Activated naive CD8-positive, alpha-beta T cell treated with anti-CD3 and anti-CD28 coated beads for 36 hours (primary cell): Measurements from ENCODE around the gene RETREG3. TPM values are rescaled to one million over a fixed set of nuclear protein-coding genes. Genes with fewer than 3 reads are reported as not detected.
A peak's percentile ranks its signal among the peaks of the same experiment; 100 is the strongest.
"Not testable (repeated sequence)": the region's sequence is repeated elsewhere in the genome, so short reads cannot be mapped to it uniquely, and the experiment has no call there.

ENCODE experiments used
- DNase-seq: peaks from one replicate; pipeline ENCODE4 v3.0.0; 2021
- H3K27ac Mint-ChIP-seq: one replicate; pipeline ENCODE4 v1.8.0; 2022; ENCODE audit warnings: mild to moderate bottlenecking, moderate library complexity, mixed read lengths
- H3K27me3 Mint-ChIP-seq: one replicate; pipeline ENCODE4 v1.8.0; 2022; ENCODE audit warnings: mild to moderate bottlenecking, mixed read lengths
- H3K36me3 Mint-ChIP-seq: one replicate; pipeline ENCODE4 v1.8.0; 2021; ENCODE audit warnings: mild to moderate bottlenecking, mixed read lengths
- H3K4me1 Mint-ChIP-seq: one replicate; pipeline ENCODE4 v1.8.0; 2021; ENCODE audit warnings: mixed read lengths
- H3K4me3 Mint-ChIP-seq: one replicate; pipeline ENCODE4 v1.8.0; 2022; ENCODE audit warnings: mild to moderate bottlenecking, moderate library complexity, mixed read lengths
- H3K9me3 Mint-ChIP-seq: one replicate; pipeline ENCODE4 v1.8.0; 2022; ENCODE audit warnings: mixed read lengths
- total RNA-seq, 2 experiments: library from RNA; stranded (reverse); gene quantifications; one replicate each; pipeline ENCODE4 v1.2.3, GENCODE V29; 2021

RETREG3 gene, protein sequence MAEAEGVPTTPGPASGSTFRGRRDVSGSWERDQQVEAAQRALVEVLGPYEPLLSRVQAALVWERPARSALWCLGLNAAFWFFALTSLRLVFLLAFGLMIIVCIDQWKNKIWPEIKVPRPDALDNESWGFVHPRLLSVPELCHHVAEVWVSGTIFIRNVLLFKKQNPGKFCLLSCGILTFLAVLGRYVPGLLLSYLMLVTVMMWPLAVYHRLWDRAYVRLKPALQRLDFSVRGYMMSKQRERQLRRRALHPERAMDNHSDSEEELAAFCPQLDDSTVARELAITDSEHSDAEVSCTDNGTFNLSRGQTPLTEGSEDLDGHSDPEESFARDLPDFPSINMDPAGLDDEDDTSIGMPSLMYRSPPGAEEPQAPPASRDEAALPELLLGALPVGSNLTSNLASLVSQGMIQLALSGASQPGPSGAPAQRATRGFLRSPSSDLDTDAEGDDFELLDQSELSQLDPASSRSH
- 10 to 100 TPM; 18.3 to 22.7 TPM for total RNA-seq

DNA sequence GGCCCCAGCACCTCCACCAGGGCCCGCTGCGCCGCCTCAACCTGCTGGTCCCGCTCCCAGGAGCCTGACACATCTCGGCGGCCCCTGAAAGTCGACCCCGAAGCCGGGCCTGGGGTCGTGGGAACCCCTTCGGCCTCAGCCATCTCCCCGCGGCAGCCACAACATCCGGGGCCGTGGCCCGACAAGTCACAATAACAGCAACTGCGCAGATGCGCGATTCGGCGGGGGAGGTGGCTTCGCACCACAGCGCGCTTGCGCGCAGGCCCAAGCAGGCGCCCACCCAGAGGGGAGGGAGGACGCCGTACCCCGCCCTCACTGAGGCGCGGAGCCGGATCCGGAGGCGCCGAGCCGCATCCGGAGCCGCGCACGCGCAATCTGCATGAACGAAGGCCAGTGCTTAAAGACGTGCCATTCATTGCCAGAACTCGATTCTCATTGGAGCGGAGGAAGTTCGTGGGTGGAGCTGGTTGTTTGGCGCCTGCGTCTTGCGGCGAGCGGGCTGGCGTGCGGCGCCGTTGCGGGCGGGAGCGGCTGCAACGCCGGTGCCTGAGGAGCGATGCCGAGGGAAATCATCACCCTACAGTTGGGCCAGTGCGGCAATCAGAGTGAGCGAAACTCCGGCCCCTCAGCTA is at the start of gene RETREG3, which contains the start of gene TUBG1:
Gene RETREG3 (minus strand): TSS at position 193 of the 632 bp plus-strand sequence. CDS start 50 bp downstream, at position 143.
Gene TUBG1 (plus strand): TSS at position 502 of the 632 bp plus-strand sequence. CDS start 55 bp downstream, at position 557.
- Mint-ChIP-seq H3K36me3 (peaks cover 29% of the 10 kb centered on the region), H3K27ac (peak within 1 kb of the TSS; percentile 94), H3K9me3 (no peaks in the 10 kb centered on the region), H3K4me3 (peak within 1 kb of the TSS; percentile 95), H3K4me1 (peaks cover 36% of the 10 kb centered on the region), H3K27me3 (no peaks in the 10 kb centered on the region)
- DNase-seq: peak; percentile 100

DNA sequence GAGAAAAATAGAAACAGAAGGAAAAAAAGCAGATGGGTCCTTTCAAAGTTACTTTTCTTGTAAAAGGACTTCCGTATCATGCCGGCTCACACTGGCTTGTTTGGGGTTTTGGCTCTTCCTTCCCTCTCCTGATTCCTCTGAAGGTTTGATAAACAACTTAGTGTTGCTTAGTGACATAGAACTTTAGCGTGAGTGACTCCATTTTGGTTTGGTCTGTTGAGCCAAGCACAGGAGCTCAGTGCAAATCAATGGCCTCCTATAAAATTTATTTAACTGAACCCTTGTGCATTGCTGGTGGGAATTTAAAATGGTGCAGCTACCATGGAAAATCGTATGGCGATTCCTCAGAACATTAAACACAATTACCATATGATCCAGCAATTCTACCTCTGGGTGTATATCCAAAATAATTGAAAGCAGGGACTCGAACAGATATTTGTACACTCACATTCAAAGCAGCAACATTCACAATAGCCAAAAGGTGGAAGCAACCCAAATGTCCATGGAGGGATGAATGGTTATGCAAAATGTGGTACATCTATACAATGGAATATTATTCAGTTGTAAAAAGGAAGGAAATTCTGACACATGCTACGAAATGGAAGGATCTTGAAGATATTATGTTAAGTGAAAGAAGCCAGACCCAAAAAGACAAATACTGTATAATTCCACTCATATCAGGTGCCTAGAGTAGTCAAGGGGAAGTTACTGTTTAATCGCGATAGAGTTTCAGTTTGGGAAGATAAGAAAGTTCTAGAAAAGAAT is 48.8 kb upstream of the RETREG3 start:
- DNase-seq: no peak
- Mint-ChIP-seq H3K4me3 (peak overlapping the region; percentile 85), H3K9me3 (no peaks in the 10 kb centered on the region), H3K27me3 (peaks cover 15% of the 10 kb centered on the region), H3K27ac (no peak overlapping the region), H3K36me3 (no peaks in the 10 kb centered on the region), H3K4me1 (peaks cover 30% of the 10 kb centered on the region)

DNA sequence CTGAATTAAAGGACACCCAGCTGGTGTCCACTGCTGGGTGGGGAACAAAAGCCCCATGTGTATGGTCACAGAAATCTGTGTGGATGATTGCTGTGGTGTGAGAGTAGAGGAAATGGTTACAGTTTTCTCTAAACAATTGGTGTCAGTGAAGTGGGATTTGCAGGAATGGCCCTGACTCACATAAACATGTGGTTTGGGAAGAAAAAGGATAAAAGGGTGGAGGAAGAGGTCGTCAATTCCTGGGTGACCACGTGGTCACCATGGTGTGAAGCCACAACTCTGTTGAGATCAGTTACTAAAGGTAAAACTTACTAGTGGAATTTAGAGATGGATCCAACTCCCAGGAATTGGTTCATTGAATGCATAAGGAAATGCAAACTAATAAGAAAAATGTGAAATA is 46.4 kb upstream of the RETREG3 start:
- Mint-ChIP-seq H3K36me3 (no peaks in the 10 kb centered on the region), H3K27ac (no peak overlapping the region), H3K4me3 (no peak overlapping the region)

DNA sequence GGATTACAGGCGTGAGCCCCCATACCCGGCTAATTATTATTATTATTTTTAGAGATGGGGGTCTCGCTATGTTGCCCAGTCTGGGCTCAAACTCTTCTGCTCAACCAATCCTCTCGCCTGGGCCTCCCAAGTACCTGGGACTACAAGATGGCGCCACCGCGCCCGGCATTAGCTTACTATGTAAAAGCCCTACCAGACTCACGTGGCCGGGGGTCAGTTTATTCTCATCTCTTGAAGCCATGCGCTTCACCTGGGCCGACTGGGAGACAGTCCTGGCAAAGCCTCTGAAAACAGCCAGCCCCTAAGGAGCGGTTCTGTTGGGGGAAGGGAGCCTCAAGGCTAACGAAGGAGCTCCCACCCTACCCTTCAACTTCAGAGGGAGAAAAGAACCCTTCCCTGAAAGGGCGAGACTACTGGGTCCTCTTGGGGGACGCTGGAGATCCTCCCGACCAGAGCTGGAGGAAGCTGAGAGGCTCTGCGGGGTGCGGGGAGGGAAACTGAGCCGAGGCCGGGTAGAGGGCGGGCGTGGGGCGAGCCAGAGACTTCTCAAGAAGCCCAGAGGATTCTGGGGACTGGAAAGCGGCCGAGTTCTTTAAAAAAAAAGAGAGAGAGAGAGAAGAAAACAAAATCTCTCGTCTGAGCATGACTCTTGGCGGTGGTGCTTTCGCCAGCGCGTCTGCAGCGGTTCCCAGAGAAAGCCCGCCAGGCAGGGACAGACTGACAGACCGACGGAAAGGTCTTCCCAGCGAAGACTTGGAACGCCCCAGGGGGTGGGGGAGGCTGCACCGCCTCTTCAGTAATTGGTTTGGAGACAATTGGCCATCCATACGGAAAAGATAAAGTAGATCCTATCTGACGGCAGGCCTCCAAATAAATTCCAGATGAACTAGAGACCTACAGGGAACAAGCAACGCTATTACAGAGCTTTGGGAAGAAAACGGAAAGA is 44.3 kb upstream of the RETREG3 start:
- Mint-ChIP-seq H3K27ac (no peak overlapping the region), H3K27me3 (peaks cover 22% of the 10 kb centered on the region), H3K4me1 (peaks cover 25% of the 10 kb centered on the region), H3K4me3 (peak overlapping the region; percentile 15), H3K9me3 (no peaks in the 10 kb centered on the region), H3K36me3 (no peaks in the 10 kb centered on the region)
- no peak for DNase-seq

More for the DNA sequence above, 46.4 kb upstream of the RETREG3 start:
- Mint-ChIP-seq H3K9me3 (no peaks in the 10 kb centered on the region), H3K27me3 (peaks cover 22% of the 10 kb centered on the region), H3K4me1 (peaks cover 30% of the 10 kb centered on the region)
- DNase-seq: no peak

DNA sequence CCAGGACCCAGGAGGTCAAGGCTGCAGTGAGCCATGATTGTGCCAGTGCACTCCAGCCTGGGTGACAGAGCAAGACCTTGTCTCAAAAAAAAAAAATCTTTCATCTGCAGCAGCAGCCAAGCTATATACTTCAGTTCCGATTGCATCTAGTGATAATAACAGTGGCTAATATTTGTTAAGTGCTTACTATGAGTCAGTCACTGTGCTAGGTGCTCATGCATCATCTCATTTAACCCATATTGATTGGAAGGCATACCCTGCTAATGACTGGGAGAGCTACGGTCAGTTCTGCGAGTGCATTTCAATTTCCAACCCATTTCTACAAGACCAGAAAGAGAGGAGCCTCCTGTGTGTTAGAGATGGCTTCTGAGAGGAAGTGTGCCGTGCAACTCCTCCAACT is 42.2 kb upstream of the RETREG3 start:
- DNase-seq: no peak
- Mint-ChIP-seq H3K36me3 (no peaks in the 10 kb centered on the region), H3K27ac (no peak overlapping the region), H3K4me1 (peaks cover 24% of the 10 kb centered on the region), H3K27me3 (peaks cover 22% of the 10 kb centered on the region), H3K9me3 (no peaks in the 10 kb centered on the region), H3K4me3 (no peak overlapping the region)

DNA sequence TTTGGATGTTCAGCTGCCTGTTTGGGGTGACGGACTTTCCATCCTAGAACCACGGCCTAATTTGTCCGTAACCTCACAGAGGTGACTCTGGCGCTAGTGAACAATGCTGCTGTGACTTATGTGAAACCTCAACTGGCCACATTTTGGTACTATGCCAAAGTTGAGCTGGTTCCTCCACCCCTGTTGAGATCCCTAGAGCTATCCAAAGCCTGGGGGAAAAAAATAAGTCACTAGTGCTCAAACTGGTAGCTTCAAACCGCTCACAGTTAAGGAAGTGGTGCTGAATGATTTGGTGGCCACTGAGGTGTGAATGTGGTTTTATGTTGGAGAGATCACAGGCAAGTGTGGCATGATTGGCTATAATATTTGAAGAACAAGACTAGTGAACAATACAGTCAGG is 38.6 kb upstream of the RETREG3 start:
- H3K4me1 Mint-ChIP-seq: peaks cover 5% of the 10 kb centered on the region
- H3K27me3 Mint-ChIP-seq: peaks cover 9% of the 10 kb centered on the region
- H3K4me3 Mint-ChIP-seq: no peak overlapping the region
- H3K36me3 Mint-ChIP-seq: no peaks in the 10 kb centered on the region
- no peak for DNase-seq
- no peaks in the 10 kb centered on the region for H3K9me3 Mint-ChIP-seq
- no peak overlapping the region for H3K27ac Mint-ChIP-seq

DNA sequence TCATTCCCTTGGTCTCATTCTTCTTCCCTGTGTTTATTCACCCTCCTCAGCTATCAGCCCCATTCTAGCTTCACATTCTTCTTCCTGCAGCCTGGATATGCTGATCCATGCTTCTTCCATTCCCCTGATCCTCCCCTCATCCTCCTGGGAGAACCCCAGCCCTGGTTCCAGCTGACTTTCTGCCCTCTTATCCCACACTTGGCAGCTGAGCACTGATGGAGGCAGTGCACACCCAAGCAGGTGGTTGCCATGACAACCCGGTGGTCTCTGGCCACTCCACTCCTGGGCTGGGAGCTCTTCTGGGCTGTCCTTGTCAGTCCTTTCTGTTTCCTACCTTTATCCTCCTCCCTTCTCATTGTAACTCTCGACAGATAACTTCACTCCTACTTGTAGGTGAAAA is 33.2 kb upstream of the RETREG3 start:
- Mint-ChIP-seq H3K36me3 (no peaks in the 10 kb centered on the region), H3K27ac (no peak overlapping the region), H3K4me1 (no peaks in the 10 kb centered on the region), H3K4me3 (no peak overlapping the region), H3K9me3 (no peaks in the 10 kb centered on the region), H3K27me3 (peaks cover 9% of the 10 kb centered on the region)
- DNase-seq: no peak

DNA sequence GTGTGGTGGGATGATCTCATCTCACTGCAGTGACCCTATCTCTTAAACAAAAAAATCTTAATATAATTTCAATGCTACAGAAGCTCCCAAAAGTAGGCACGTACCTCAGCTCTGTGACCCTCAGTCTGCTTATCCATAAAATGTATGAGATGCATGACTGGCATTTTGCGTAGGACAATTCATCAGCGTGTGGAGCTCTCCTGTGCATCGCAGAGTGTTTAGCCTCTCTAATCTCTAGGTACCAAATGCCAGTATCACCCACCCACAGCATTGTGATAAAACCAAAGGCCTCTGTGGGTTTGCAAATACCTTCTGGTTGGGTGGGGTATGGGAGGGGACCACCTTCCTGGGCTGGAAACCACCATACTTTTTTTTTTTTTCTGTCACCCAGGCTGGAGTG is 30.9 kb upstream of the RETREG3 start:
- peaks cover 9% of the 10 kb centered on the region for H3K27me3 Mint-ChIP-seq
- H3K4me3 Mint-ChIP-seq: no peak overlapping the region
- no peak for DNase-seq
- no peaks in the 10 kb centered on the region for H3K36me3 Mint-ChIP-seq
- H3K4me1 Mint-ChIP-seq: no peaks in the 10 kb centered on the region
- no peaks in the 10 kb centered on the region for H3K9me3 Mint-ChIP-seq
- no peak overlapping the region for H3K27ac Mint-ChIP-seq

DNA sequence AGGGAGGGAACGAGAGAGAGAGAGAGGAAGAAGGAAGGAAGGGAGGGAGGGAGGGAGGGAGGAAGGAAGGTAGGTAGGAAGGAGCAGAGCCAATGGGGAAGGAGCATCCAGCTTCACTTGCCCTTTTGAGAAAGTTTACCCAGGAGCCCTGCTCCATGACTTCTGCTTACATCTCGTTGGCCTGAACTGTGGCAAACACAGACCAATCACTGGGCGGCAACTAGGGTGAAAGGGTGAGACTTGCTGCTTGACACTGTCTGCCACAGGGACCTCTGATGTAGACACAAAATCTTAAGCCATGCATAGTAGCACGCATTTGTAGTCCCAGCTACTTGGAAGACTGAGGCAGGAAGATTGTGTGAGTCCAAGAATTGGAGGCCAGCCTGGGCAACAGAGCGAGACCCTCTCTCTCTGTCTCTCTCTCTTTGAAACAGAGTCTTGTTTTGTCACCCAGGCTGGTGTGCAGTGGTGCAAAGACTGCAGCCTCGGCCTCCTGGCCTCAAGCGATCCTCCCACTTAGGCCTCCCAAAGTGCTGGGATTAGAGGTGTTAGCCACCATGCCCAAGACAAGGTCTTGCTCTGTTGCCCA is 30.4 kb upstream of the RETREG3 start:
- Mint-ChIP-seq H3K4me3 (no peak overlapping the region), H3K4me1 (no peaks in the 10 kb centered on the region), H3K9me3 (no peaks in the 10 kb centered on the region), H3K36me3 (no peaks in the 10 kb centered on the region), H3K27ac (no peak overlapping the region), H3K27me3 (peaks cover 9% of the 10 kb centered on the region)
- no peak for DNase-seq

DNA sequence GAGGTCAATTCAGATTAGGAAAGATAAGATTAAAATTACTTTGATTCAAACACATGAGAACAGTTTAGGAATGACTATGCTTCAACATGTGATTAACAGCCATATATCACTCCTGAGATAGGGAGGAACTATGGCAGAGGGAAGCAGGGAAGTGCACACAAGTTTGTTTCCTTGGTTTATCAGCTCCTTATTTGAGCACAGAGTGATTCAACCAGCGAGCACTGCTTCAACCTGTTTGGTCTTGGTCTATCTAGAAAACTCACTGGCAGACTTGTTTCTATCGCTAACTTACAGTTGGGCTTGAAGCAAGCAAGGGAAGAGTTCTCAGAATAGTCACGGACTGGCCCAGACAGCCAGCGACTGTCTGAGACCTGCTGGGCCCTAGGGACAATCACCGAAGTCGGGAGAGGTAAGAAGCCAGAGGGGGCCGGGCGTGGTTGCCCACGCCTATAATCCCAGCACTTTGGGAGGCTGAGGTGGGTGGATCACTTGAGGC is 23.8 kb upstream of the RETREG3 start:
- Mint-ChIP-seq H3K4me3 (no peak overlapping the region), H3K4me1 (no peaks in the 10 kb centered on the region), H3K9me3 (no peaks in the 10 kb centered on the region), H3K27me3 (peaks cover 4% of the 10 kb centered on the region), H3K36me3 (no peaks in the 10 kb centered on the region), H3K27ac (no peak overlapping the region)
- DNase-seq: no peak

DNA sequence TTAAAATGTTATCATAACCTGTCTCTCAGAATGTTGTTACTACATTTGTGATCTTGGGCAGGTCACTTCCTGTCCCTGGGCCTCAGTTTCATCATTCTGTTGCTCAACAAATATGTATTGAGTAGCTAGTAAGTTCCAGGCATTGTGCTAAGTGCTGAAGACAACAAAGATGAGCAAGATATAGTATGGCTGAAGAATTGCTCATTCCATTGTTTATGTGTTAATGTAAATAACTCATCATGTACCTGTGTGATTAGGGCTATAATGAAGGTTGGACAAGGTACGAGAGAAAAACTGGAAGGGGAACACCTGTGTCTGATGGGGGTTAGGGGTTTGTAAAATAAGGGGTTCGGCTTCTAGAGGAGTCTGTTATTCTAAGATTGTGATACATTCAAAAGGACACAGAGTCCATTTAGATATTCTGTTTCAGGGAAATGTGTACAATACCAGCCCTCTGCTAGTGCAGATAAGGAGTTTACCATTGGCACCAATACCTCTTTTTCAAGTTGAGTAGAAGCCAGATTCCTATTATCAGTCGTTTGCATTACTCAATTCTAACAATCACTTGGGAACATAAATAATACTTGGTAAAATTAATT is 20.3 kb upstream of the RETREG3 start:
- Mint-ChIP-seq H3K4me1 (no peaks in the 10 kb centered on the region), H3K9me3 (no peaks in the 10 kb centered on the region), H3K27me3 (peaks cover 8% of the 10 kb centered on the region), H3K36me3 (no peaks in the 10 kb centered on the region), H3K27ac (no peak overlapping the region), H3K4me3 (no peak overlapping the region)
- no peak for DNase-seq

DNA sequence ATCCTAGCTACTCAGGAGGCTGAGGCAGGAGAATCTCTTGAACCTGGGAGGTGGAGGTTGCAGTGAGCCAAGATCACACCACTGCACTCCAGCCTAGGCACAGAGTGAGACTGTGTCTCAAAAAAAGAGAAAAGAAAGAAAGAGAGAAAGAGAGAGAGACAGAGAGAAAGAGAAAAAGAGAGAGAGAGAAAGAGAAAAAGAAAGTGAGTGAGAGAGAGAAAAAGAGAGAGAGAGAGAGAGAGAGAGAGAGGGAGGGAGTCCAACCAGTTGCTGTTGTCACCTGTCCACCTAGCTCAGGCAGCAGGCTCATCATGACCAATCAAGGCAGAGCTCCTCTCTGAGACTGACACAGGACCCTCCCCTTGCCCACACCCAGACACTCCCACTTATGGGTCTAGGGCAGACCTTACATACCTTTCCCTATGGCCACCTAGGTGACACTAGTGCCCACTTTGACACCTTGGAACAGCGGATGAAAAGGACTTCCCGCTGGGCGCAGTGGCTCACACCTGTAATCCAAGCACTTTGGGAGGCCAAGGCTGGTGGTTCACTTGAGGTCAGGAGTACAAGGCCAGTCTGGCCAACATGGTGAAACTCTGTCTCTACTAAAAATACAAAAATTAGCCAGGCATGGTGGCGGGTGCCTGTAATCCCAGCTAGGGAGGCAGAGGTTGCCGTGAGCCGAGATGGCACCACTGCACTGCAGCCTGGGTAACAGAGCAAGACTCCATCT is 18.0 kb upstream of the RETREG3 start:
- not testable (repeated sequence) for H3K27ac Mint-ChIP-seq, DNase-seq, H3K4me1 Mint-ChIP-seq, H3K9me3 Mint-ChIP-seq, H3K27me3 Mint-ChIP-seq, H3K4me3 Mint-ChIP-seq, H3K36me3 Mint-ChIP-seq
